T-helper 1 cell (primary cell): ENCODE data around the gene MTMR10.

Experiments
- DNase-seq, 5 donors: peaks; one replicate each; pipeline ENCODE4 v3.0.0-alpha.2; 2012 to 2020

MTMR10 gene

GRCh38 chr15:30954674-30955073 lies 36.8 kb downstream of the MTMR10 start:
- DNase-seq: no peak

GRCh38 chr15:30953731-30954378 lies 37.6 kb downstream of the MTMR10 start:
- peak in 1 of 5 donors; percentile 15 for DNase-seq

GRCh38 chr15:30953183-30953582 lies 38.2 kb downstream of the MTMR10 start:
- no peak for DNase-seq

- no peak for DNase-seq
Measured at GRCh38 chr15:30943654-30944335, 47.6 kb downstream of the MTMR10 start.

- no peak for DNase-seq
Measured at GRCh38 chr15:30941520-30941919, 49.9 kb downstream of the MTMR10 start.

- DNase-seq: no peak
Measured at GRCh38 chr15:30940359-30940758, 51.1 kb downstream of the MTMR10 start.

GRCh38 chr15:30939161-30939560 lies 52.3 kb downstream of the MTMR10 start:
- no peak for DNase-seq

GRCh38 chr15:30933293-30933692 lies 58.1 kb downstream of the MTMR10 start:
- DNase-seq: no peak

- no peak for DNase-seq
Measured at GRCh38 chr15:30930422-30930821, 61.0 kb downstream of the MTMR10 start.

GRCh38 chr15:30929982-30930381 lies 61.4 kb downstream of the MTMR10 start:
- DNase-seq: no peak

GRCh38 chr15:30929064-30929669 lies 62.3 kb downstream of the MTMR10 start:
- no peak for DNase-seq

GRCh38 chr15:30928076-30928475 lies 63.4 kb downstream of the MTMR10 start:
- no peak for DNase-seq

- DNase-seq: no peak
Measured at GRCh38 chr15:30927148-30927761, 64.2 kb downstream of the MTMR10 start.

- DNase-seq: no peak
Measured at GRCh38 chr15:30926161-30926560, 65.3 kb downstream of the MTMR10 start.

GRCh38 chr15:30925686-30926085 lies 65.7 kb downstream of the MTMR10 start:
- DNase-seq: no peak

GRCh38 chr15:30924353-30924752 lies 67.1 kb downstream of the MTMR10 start:
- no peak for DNase-seq

- no peak for DNase-seq
Measured at GRCh38 chr15:30923429-30923828, 68.0 kb downstream of the MTMR10 start.

GRCh38 chr15:30922480-30923311 lies 68.7 kb downstream of the MTMR10 start:
- DNase-seq: no peak

GRCh38 chr15:30921781-30922479 lies 69.5 kb downstream of the MTMR10 start:
- no peak for DNase-seq

- DNase-seq: no peak
Measured at GRCh38 chr15:30921106-30921505, 70.3 kb downstream of the MTMR10 start.

GRCh38 chr15:30919877-30920550 lies 71.4 kb downstream of the MTMR10 start:
- DNase-seq: no peak

- DNase-seq: no peak
Measured at GRCh38 chr15:30918366-30918765, 73.1 kb downstream of the MTMR10 start.
